ENCODE results near the gene DNAH17. TPM values are rescaled to one million over a fixed set of nuclear protein-coding genes. Genes with fewer than 3 reads are reported as not detected.

Gene DNAH17
- total RNA-seq, 1 donor from 2014 or later, result 0.81 TPM

- DNase-seq (ENCODE audit: low spot score), result no peak
- intact Hi-C loops (cut with DNase I), result no loop called here
Observed at GRCh38 chr17:78490156-78490555, 87.0 kb downstream of the DNAH17 start.

- no peak for DNase-seq (ENCODE audit: low spot score)
- intact Hi-C loops (cut with DNase I), result no loop called here
Observed at GRCh38 chr17:78488867-78489634, 88.1 kb downstream of the DNAH17 start.

- no peak for DNase-seq (ENCODE audit: low spot score)
- intact Hi-C loops (cut with DNase I), result no loop called here
Observed at GRCh38 chr17:78488156-78488555, 89.0 kb downstream of the DNAH17 start.

GRCh38 chr17:78486946-78487680 lies 90.1 kb downstream of the DNAH17 start:
- DNase-seq (ENCODE audit: low spot score), result no peak
- intact Hi-C loops (cut with DNase I), result no loop called here

GRCh38 chr17:78486228-78486802 lies 90.9 kb downstream of the DNAH17 start:
- intact Hi-C loops (cut with DNase I), result no loop called here
- no peak for DNase-seq (ENCODE audit: low spot score)

GRCh38 chr17:78485290-78486168 lies 91.7 kb downstream of the DNAH17 start:
- no peak for DNase-seq (ENCODE audit: low spot score)
- intact Hi-C loops (cut with DNase I), result no loop called here

GRCh38 chr17:78484271-78485246 lies 92.6 kb downstream of the DNAH17 start:
- no peak for DNase-seq (ENCODE audit: low spot score)
- intact Hi-C loops (cut with DNase I), result no loop called here

- no peak for DNase-seq (ENCODE audit: low spot score)
- intact Hi-C loops (cut with DNase I), result no loop called here
Observed at GRCh38 chr17:78479369-78479768, 97.8 kb downstream of the DNAH17 start.

- DNase-seq (ENCODE audit: low spot score), result no peak
- intact Hi-C loops (cut with DNase I), result no loop called here
Observed at GRCh38 chr17:78478757-78479297, 98.4 kb downstream of the DNAH17 start.

- DNase-seq (ENCODE audit: low spot score), result no peak
- intact Hi-C loops (cut with DNase I), result no loop called here
Observed at GRCh38 chr17:78477913-78478756, 99.1 kb downstream of the DNAH17 start.

GRCh38 chr17:78476973-78477372 lies 100.2 kb downstream of the DNAH17 start:
- intact Hi-C loops (cut with DNase I), result no loop called here
- no peak for DNase-seq (ENCODE audit: low spot score)

GRCh38 chr17:78476149-78476548 lies 101.0 kb downstream of the DNAH17 start:
- DNase-seq (ENCODE audit: low spot score), result no peak
- intact Hi-C loops (cut with DNase I), result no loop called here

GRCh38 chr17:78475211-78475610 lies 102.0 kb downstream of the DNAH17 start:
- intact Hi-C loops (cut with DNase I), result no loop called here
- DNase-seq (ENCODE audit: low spot score), result no peak

- intact Hi-C loops (cut with DNase I), result no loop called here
- DNase-seq (ENCODE audit: low spot score), result no peak
Observed at GRCh38 chr17:78474614-78475146, 102.5 kb downstream of the DNAH17 start.

GRCh38 chr17:78473951-78474613 lies 103.1 kb downstream of the DNAH17 start:
- intact Hi-C loops (cut with DNase I), result no loop called here
- DNase-seq (ENCODE audit: low spot score), result no peak

- no peak for DNase-seq (ENCODE audit: low spot score)
- intact Hi-C loops (cut with DNase I), result no loop called here
Observed at GRCh38 chr17:78472035-78472905, 104.9 kb downstream of the DNAH17 start.

All from cardiac septum (tissue), 1 donor.